Neutrophil (primary cell): ENCODE measurements around the gene RBM15.

Experiments used
- H3K27ac ChIP-seq: fragments of 200-600 bp; sonication (generic); 2 replicates; pipeline ENCODE4 v1.5.1; 2016; ENCODE audit warnings: mild to moderate bottlenecking, moderate library complexity
- H3K27me3 ChIP-seq: fragments of 200-600 bp; sonication (generic); 2 replicates; pipeline ENCODE4 v1.6.0; 2016; ENCODE audit warnings: mild to moderate bottlenecking
- H3K36me3 ChIP-seq: fragments of 200-600 bp; sonication (generic); 2 replicates; pipeline ENCODE4 v1.5.1; 2017
- H3K4me1 ChIP-seq, 2 experiments: fragments of 200-600 bp in 1 of 2; sonication (generic) in 1 of 2; 1 replicate in 1 of 2; 2 replicates in 1 of 2; pipeline versions ENCODE4 v1.5.1 to v1.6.1; 2013 to 2016; ENCODE audit warnings: low read depth in 1 of 2, low read length in 1 of 2, mild to moderate bottlenecking in 1 of 2, moderate library complexity in 1 of 2; ENCODE audit not compliant: control insufficient read depth in 1 of 2, insufficient read depth in 1 of 2
- H3K4me3 ChIP-seq, 2 experiments: fragments of 200-600 bp in 1 of 2; sonication (generic) in 1 of 2; 1 replicate in 1 of 2; 2 replicates in 1 of 2; pipeline ENCODE4 v1.5.1; 2013 to 2016; ENCODE audit warnings: low read depth in 1 of 2, low read length in 1 of 2, mild to moderate bottlenecking in 1 of 2, moderate library complexity in 1 of 2
- H3K9me3 ChIP-seq: fragments of 200-600 bp; sonication (generic); 2 replicates; pipeline ENCODE4 v1.5.1; 2016
- CTCF ChIP-seq: fragments of 200-600 bp; sonication (generic); IDR thresholded peaks from 2 replicates; pipeline ENCODE4 v1.5.1; 2016; ENCODE audit warnings: antibody characterized with exemption

Gene RBM15

GRCh38 chr1:110375490-110375889 lies 36.3 kb downstream of the RBM15 start:
- Histone ChIP-seq H3K4me3 (no peak overlapping the region), H3K36me3 (peaks cover 5% of the 10 kb centered on the region)
- no peak for TF ChIP-seq CTCF

DNA sequence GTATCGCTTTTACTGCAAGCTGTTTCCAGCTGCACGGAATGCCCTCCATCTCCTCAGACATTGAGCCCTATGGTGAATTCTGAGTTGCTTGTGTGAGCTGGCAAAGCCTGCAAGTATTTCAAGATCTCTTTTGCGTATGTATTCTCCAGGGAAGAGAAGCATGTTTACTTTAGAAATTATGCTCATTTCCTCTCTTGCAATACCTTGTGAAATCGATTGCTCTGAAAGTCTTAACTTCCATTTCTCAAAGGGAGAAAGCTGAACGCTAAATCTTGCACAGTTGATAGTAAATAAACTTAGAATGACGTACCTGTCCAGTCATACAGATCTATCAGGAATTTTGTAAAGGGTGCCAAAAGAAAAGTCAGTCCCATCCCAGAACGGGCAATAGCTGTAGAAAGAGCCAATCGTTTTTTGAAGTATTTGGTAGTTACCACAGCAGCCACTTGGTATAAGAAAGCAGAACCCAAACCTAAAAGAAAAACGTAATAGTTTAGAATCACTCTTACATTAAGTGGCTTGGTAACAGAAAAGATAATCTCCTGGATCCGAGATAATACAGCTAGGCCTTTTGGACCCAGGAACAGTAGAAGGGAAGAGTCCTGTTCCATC lies 41.6 kb downstream of the RBM15 start:
- Histone ChIP-seq H3K27ac (peak overlapping the region; percentile 94), H3K4me3 (peak overlapping the region; percentile 41 to 47), H3K36me3 (no peaks in the 10 kb centered on the region), H3K9me3 (no peaks in the 10 kb centered on the region), H3K4me1 (peaks cover 72 to 79% of the 10 kb centered on the region in 2 experiments), H3K27me3 (no peaks in the 10 kb centered on the region)
- peak; percentile 15 for TF ChIP-seq CTCF

More at GRCh38 chr1:110375490-110375889, 36.3 kb downstream of the RBM15 start:
- Histone ChIP-seq H3K27ac (no peak overlapping the region), H3K27me3 (no peaks in the 10 kb centered on the region), H3K9me3 (no peaks in the 10 kb centered on the region), H3K4me1 (peaks cover 27 to 28% of the 10 kb centered on the region in 2 experiments)

DNA sequence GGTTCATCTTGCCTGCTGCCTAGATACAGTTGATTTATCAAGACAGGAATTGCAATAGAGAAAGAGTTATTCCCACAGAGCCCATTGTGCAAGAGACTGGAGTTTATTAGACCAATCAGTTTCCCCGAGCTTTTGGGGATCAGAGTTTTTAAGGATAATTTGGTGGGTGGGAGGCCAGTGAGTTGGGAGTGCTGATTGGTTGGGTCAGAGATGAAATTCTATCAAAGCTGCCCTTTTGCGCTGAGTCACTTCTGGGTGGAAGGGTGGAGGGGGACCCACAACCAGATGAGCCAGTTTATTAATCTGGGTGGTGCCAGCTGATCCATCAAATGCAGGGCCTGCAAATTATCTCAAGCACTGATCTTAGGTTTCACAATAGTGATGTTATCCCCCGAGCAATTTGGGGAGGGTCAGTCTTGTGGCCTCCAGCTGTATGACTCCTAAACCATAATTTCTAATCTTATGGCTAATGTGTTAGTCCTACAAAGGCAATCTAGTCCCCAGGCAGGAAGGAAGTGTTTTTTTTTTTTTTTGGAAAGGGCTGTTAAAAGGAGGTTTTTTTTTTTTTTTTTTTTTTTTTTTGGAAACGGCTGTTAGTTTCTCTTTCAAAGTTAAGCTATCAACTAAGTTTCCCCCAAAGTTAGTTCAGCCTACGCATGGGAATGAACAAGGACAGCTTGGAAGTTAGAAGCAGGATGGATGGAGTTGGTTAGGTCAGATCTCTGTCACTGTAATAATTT lies 44.2 kb downstream of the RBM15 start:
- Histone ChIP-seq H3K36me3 (no peaks in the 10 kb centered on the region), H3K27me3 (no peaks in the 10 kb centered on the region), H3K9me3 (no peaks in the 10 kb centered on the region), H3K27ac (peak overlapping the region; percentile 94), H3K4me3 (peak overlapping the region in 1 of 2 experiments; percentile 23), H3K4me1 (peaks cover 64 to 75% of the 10 kb centered on the region in 2 experiments)
- TF ChIP-seq CTCF, result no peak

DNA sequence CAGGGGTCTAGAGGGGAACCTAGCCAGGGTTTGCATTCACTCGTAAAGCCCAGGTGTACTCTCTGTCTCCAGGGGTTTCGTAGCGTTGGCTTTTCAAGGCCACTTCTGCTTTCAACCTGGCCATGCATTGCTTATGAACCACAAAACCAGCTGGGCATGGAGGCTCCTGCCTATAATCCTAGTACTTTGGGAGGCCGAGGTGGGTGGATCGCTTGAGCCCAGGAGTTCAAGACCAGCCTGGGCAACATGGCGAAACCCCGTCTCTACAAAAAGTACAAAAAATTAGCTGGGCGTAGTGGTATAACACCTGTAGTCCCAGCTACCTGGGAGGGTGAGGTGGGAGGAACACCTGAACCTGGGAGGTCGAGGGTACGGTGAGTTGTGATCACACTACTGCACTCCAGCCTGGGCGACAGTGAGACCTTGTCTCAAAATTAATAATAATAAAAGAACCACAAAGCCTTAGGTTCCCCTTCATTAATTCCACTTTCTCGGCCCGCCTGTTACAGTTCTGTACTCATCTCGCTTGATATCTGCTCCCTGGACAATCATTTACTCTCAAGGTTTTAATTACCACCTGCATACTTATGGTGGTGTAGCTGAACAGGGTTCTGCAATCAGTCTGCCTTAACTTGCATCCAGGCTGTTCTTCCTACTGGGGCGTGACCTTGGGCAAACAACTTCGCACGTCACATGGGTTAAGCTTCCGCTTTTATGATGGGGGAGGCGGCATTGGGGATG lies 45.6 kb downstream of the RBM15 start:
- Histone ChIP-seq H3K36me3 (no peaks in the 10 kb centered on the region), H3K27ac (peak overlapping the region; percentile 94), H3K27me3 (no peaks in the 10 kb centered on the region), H3K4me3 (no peak overlapping the region), H3K9me3 (no peaks in the 10 kb centered on the region), H3K4me1 (peaks cover 51 to 62% of the 10 kb centered on the region in 2 experiments)
- TF ChIP-seq CTCF, result no peak

- Histone ChIP-seq H3K27me3 (no peaks in the 10 kb centered on the region), H3K4me3 (no peak overlapping the region), H3K36me3 (no peaks in the 10 kb centered on the region), H3K9me3 (no peaks in the 10 kb centered on the region), H3K27ac (peak overlapping the region; percentile 94), H3K4me1 (peaks cover 45 to 55% of the 10 kb centered on the region in 2 experiments)
- no peak for TF ChIP-seq CTCF
Measured at GRCh38 chr1:110385369-110385768, 46.2 kb downstream of the RBM15 start.
